GM13977 (cell line): ENCODE measurements around the gene CAMTA1.

Experiments
- DNase-seq: peaks from one replicate; pipeline ENCODE4 v3.0.0; 2012; ENCODE audit warnings: low spot score
- CTCF ChIP-seq: IDR thresholded peaks from 2 replicates; pipeline ENCODE4 v1.5.1; 2012; ENCODE audit warnings: mild to moderate bottlenecking, control low read depth; ENCODE audit not compliant: insufficient read depth; ENCODE audit errors: extremely low read depth, missing control alignments
- in situ Hi-C: fragments of 300-500 bp; cut with MboI; formaldehyde crosslinking; loops from one replicate; pipeline ENCODE4 v1.12.0; 2022; ENCODE audit warnings: low sequenced_read_pairs, low pct_unique_long_range_greater_than_20kb, mixed read lengths, inconsistent platforms; ENCODE audit not compliant: unreplicated experiment

CAMTA1 gene

GRCh38 chr1:7442036-7442435, 656.8 kb downstream of the CAMTA1 start:
- in situ Hi-C loops = no loop called here
- no peak for DNase-seq
- TF ChIP-seq CTCF = no peak

- no peak for DNase-seq
- in situ Hi-C loops = no loop called here
- no peak for TF ChIP-seq CTCF
These were observed 657.7 kb downstream of the CAMTA1 start for GRCh38 chr1:7442918-7443317.

GRCh38 chr1:7444363-7444762, 659.1 kb downstream of the CAMTA1 start:
- in situ Hi-C loops = no loop called here
- no peak for DNase-seq
- no peak for TF ChIP-seq CTCF

- in situ Hi-C loops = no loop called here
- TF ChIP-seq CTCF = no peak
- no peak for DNase-seq
These were observed 661.8 kb downstream of the CAMTA1 start for GRCh38 chr1:7447093-7447492.

GRCh38 chr1:7447736-7448135, 662.5 kb downstream of the CAMTA1 start:
- in situ Hi-C loops = no loop called here
- no peak for DNase-seq
- no peak for TF ChIP-seq CTCF

- DNase-seq = no peak
- no peak for TF ChIP-seq CTCF
- in situ Hi-C loops = no loop called here
These were observed 663.7 kb downstream of the CAMTA1 start for GRCh38 chr1:7448986-7449385.

- TF ChIP-seq CTCF = no peak
- in situ Hi-C loops = no loop called here
- no peak for DNase-seq
These were observed 664.5 kb downstream of the CAMTA1 start for GRCh38 chr1:7449750-7450149.
